ENCODE results near the gene DCAF11. TPM values are rescaled to one million over a fixed set of nuclear protein-coding genes. Genes with fewer than 3 reads are reported as not detected.
A peak's percentile ranks its signal among the peaks of the same experiment; 100 is the strongest.

Gene DCAF11
- total and polyA plus RNA-seq, 2 of the 13 experiments (the other 11 are each of a cell fraction or from before 2014, with no cell fraction given): 150 to 257 TPM

GRCh38 chr14:24113801-24114531 is 611 bp upstream of the DCAF11 start (continued):
- TF ChIP-seq CREM (IDR thresholded peaks at IDR 0.05) (peak; percentile 84; the same call in 1 of the 2 replicates), CREM (CRISPR knock-in tag; IDR thresholded peaks at IDR 0.05) (peak; percentile 39; the same call in 1 of the 2 replicates), SSRP1 (CRISPR knock-in tag; IDR thresholded peaks at IDR 0.05) (no peak; the same call in 1 of the 2 replicates), ATF3 (CRISPR knock-in tag; IDR thresholded peaks at IDR 0.05) (peak; percentile 83), TFDP2 (CRISPR knock-in tag; IDR thresholded peaks at IDR 0.05) (peak; percentile 85), KLF6 (CRISPR knock-in tag; IDR thresholded peaks at IDR 0.05) (peak; percentile 99), ASH2L (IDR thresholded peaks at IDR 0.05; ENCODE audit: insufficient read length, low read depth, low read length) (peak; percentile 96), CCAR2 (optimal IDR thresholded peaks at IDR 0.05; ENCODE audit: low read depth, low read length) (no peak), NFATC3 (CRISPR knock-in tag; IDR thresholded peaks at IDR 0.05) (no peak), ATF1 (CRISPR knock-in tag; IDR thresholded peaks at IDR 0.05) (no peak), CREB1 (IDR thresholded peaks at IDR 0.05) (peak; percentile 66), CREB1 (CRISPR knock-in tag; IDR thresholded peaks at IDR 0.05) (no peak), ATF7-NPFF (CRISPR knock-in tag; IDR thresholded peaks at IDR 0.05; ENCODE audit: low read depth) (peak; percentile 94), PAWR (CRISPR knock-in tag; IDR thresholded peaks at IDR 0.05; ENCODE audit: borderline replicate concordance) (peak; percentile 67; the same call in 1 of the 2 replicates), ETV5 (CRISPR knock-in tag; IDR thresholded peaks at IDR 0.05; ENCODE audit: borderline replicate concordance) (peak; percentile 97), SP4 (CRISPR knock-in tag; IDR thresholded peaks at IDR 0.05) (no peak), ZSCAN5A (CRISPR knock-in tag; IDR thresholded peaks at IDR 0.05; ENCODE audit: borderline replicate concordance) (peak; percentile 95; the same call in 1 of the 2 replicates), MYC (CRISPR knock-in tag; IDR thresholded peaks at IDR 0.05; ENCODE audit: borderline replicate concordance) (peak; percentile 97), ISX (CRISPR knock-in tag; conservative IDR thresholded peaks at IDR 0.05) (peak; percentile 92; the same call in 1 of the 2 replicates), TMF1 (CRISPR knock-in tag; IDR thresholded peaks at IDR 0.05; ENCODE audit: low read depth) (peak; percentile 88; the same call in 1 of the 2 replicates), IRX3 (CRISPR knock-in tag; IDR thresholded peaks at IDR 0.05; ENCODE audit: borderline replicate concordance, low read depth) (peak; percentile 86), ZBTB8A (CRISPR knock-in tag; IDR thresholded peaks at IDR 0.05; ENCODE audit: borderline replicate concordance, low read depth) (peak; percentile 85; the same call in 1 of the 2 replicates), ZNF883 (CRISPR knock-in tag; IDR thresholded peaks at IDR 0.05; ENCODE audit: not compliant biosample characterization) (peak; percentile 90), ZEB1 (IDR thresholded peaks at IDR 0.05; ENCODE audit: insufficient replicate concordance, low read depth) (no peak), ZNF879 (CRISPR knock-in tag; IDR thresholded peaks at IDR 0.05) (peak; percentile 96; the same call in 1 of the 2 replicates)
